SK-N-SH (cell line): ENCODE measurements around the gene MN1. TPM values are rescaled to one million over a fixed set of nuclear protein-coding genes. Genes with fewer than 3 reads are reported as not detected.

Source experiments
- CTCF ChIA-PET: fragments of 300-600, 350-600 bp; formaldehyde crosslinking; extraction: SDS; loops from one replicate; lab custom pipeline; 2021; lab: Yijun Ruan, JAX
- POLR2A ChIA-PET: fragments of 350-600 bp; sonication (Branson Sonifier 250); formaldehyde crosslinking; extraction: SDS; loops from one replicate; lab custom pipeline; 2020; ENCODE audit warnings: antibody characterized with exemption, inconsistent platforms; lab: Yijun Ruan, JAX
- DNase-seq: peaks from one replicate; pipeline ENCODE4 v3.0.0; 2012
- H2AFZ ChIP-seq: fragments of 200-600 bp; sonication (generic); 2 replicates; pipeline ENCODE4 v1.8.1; 2016; ENCODE audit warnings: antibody characterized with exemption, mild to moderate bottlenecking, low read depth
- H3F3A ChIP-seq: fragments of 200-600 bp; sonication (generic); replicated peaks from 2 replicates; pipeline ENCODE3; 2016; ENCODE audit warnings: antibody characterized with exemption, mild to moderate bottlenecking; ENCODE audit not compliant: insufficient read depth
- H3K27ac ChIP-seq, 2 experiments: fragments of 200-500 bp in 1 of 2; fragments of 200-600 bp in 1 of 2; sonication (Bioruptor generic) in 1 of 2; sonication (generic), shearing (Covaris generic) in 1 of 2; 2 replicates each; pipeline versions ENCODE4 v1.5.1 to v1.6.1; 2014 to 2016; ENCODE audit warnings: low read depth in 2 of 2, inconsistent platforms in 1 of 2, low read length in 1 of 2, mild to moderate bottlenecking in 1 of 2, mixed read lengths in 1 of 2
- H3K27me3 ChIP-seq: fragments of 200-600 bp; sonication (generic), shearing (Covaris generic); 2 replicates; pipeline ENCODE4 v1.6.1; 2016; ENCODE audit warnings: mixed run types; ENCODE audit not compliant: insufficient read depth
- H3K36me3 ChIP-seq, 2 experiments: fragments of 200-500 bp in 1 of 2; fragments of 200-600 bp in 1 of 2; sonication (Bioruptor generic) in 1 of 2; sonication (generic) in 1 of 2; replicated peaks in 1 of 2; 2 replicates each; pipeline versions ENCODE3 to v1.5.1; 2014 to 2016; ENCODE audit warnings: low read length in 1 of 2, mild to moderate bottlenecking in 1 of 2; ENCODE audit not compliant: insufficient read depth in 2 of 2, control insufficient read depth in 1 of 2
- H3K4me1 ChIP-seq, 2 experiments: fragments of 200-500 bp in 1 of 2; fragments of 200-600 bp in 1 of 2; sonication (Bioruptor generic) in 1 of 2; sonication (generic), shearing (Covaris generic) in 1 of 2; 2 replicates each; pipeline versions ENCODE4 v1.5.1 to v1.6.1; 2014 to 2016; ENCODE audit warnings: low read depth in 1 of 2, low read length in 1 of 2, mixed run types in 1 of 2; ENCODE audit not compliant: insufficient read depth in 2 of 2, control insufficient read depth in 1 of 2
- H3K4me2 ChIP-seq: fragments of 200-600 bp; sonication (generic), shearing (Covaris generic); 2 replicates; pipeline ENCODE4 v1.6.1; 2017; ENCODE audit warnings: mixed run types
- H3K4me3 ChIP-seq, 2 experiments: fragments of 200-500 bp in 1 of 2; fragments of 200-600 bp in 1 of 2; sonication (Bioruptor generic) in 1 of 2; sonication (generic), shearing (Covaris generic) in 1 of 2; 2 replicates each; pipeline versions ENCODE4 v1.5.1 to v1.8.1; 2014 to 2016; ENCODE audit warnings: low read depth in 2 of 2, inconsistent platforms in 1 of 2, low read length in 1 of 2, mild to moderate bottlenecking in 1 of 2, mixed read lengths in 1 of 2, moderate library complexity in 1 of 2
- H3K79me2 ChIP-seq: fragments of 200-600 bp; sonication (generic); 2 replicates; pipeline ENCODE4 v1.8.1; 2017; ENCODE audit warnings: mild to moderate bottlenecking; ENCODE audit not compliant: insufficient read depth
- H3K9ac ChIP-seq: fragments of 200-600 bp; sonication (generic); 2 replicates; pipeline ENCODE4 v1.6.1; 2017; ENCODE audit warnings: mixed run types
- H3K9me2 ChIP-seq: fragments of 200-600 bp; sonication (generic); 2 replicates; pipeline ENCODE4 v1.6.1; 2017; ENCODE audit warnings: mixed run types
- H3K9me3 ChIP-seq: fragments of 200-600 bp; sonication (generic); 2 replicates; pipeline ENCODE4 v1.6.1; 2017; ENCODE audit warnings: mixed run types, mild to moderate bottlenecking, moderate library complexity
- H4K20me1 ChIP-seq: fragments of 200-600 bp; sonication (generic); 2 replicates; pipeline ENCODE4 v1.6.1; 2017; ENCODE audit warnings: mild to moderate bottlenecking, mixed run types; ENCODE audit not compliant: insufficient read depth
- CHD2 ChIP-seq: fragments of 150-350 bp; IDR thresholded peaks from 2 replicates; pipeline ENCODE4 v1.6.1; 2018; ENCODE audit warnings: low read length; ENCODE audit not compliant: partially characterized antibody
- EZH2phosphoT487 ChIP-seq: fragments of 200-600 bp; sonication (generic); IDR thresholded peaks from 2 replicates; pipeline ENCODE4 v1.6.1; 2017; ENCODE audit warnings: low read depth, mixed run types, mild to moderate bottlenecking, antibody characterized with exemption, moderate library complexity, borderline replicate concordance
- FOXJ3 ChIP-seq: sonication (generic); formaldehyde crosslinking; IDR thresholded peaks from 2 replicates; pipeline ENCODE4 v1.5.1; 2020; ENCODE audit warnings: mild to moderate bottlenecking, missing genetic modification reagents
- FOXM1 ChIP-seq: IDR thresholded peaks from 2 replicates; pipeline ENCODE4 v1.4.0; 2012; ENCODE audit warnings: low read depth, mild to moderate bottlenecking
- GABPA ChIP-seq: IDR thresholded peaks from 2 replicates; pipeline ENCODE4 v1.4.0; 2012; ENCODE audit warnings: low read depth, mild to moderate bottlenecking
- JUND ChIP-seq: IDR thresholded peaks from 2 replicates; pipeline ENCODE4 v1.4.0; 2012
- MEF2A ChIP-seq: IDR thresholded peaks from 2 replicates; pipeline ENCODE4 v1.4.0; 2012; ENCODE audit warnings: low read depth, borderline replicate concordance
- NFIC ChIP-seq: IDR thresholded peaks from 2 replicates; pipeline ENCODE4 v1.4.0; 2012; ENCODE audit warnings: borderline replicate concordance
- NRF1 ChIP-seq: IDR thresholded peaks from 2 replicates; pipeline ENCODE4 v1.6.1; 2012; ENCODE audit warnings: low read depth, mild to moderate bottlenecking, low read length
- REST ChIP-seq: IDR thresholded peaks from 2 replicates; pipeline ENCODE4 v1.6.1; 2012; ENCODE audit warnings: mild to moderate bottlenecking, low read depth, low read length, moderate library complexity
- RFX5 ChIP-seq: IDR thresholded peaks from 2 replicates; pipeline ENCODE4 v1.6.1; 2012; ENCODE audit warnings: mild to moderate bottlenecking, improper control_type of control experiment, low read length
- RXRA ChIP-seq: IDR thresholded peaks from 2 replicates; pipeline ENCODE4 v1.4.0; 2012; ENCODE audit warnings: low read depth, mild to moderate bottlenecking, borderline replicate concordance
- TCF12 ChIP-seq: IDR thresholded peaks from 2 replicates; pipeline ENCODE4 v1.4.0; 2012
- TEAD4 ChIP-seq: IDR thresholded peaks from 2 replicates; pipeline ENCODE4 v1.4.0; 2012; ENCODE audit warnings: mild to moderate bottlenecking, borderline replicate concordance; ENCODE audit not compliant: insufficient read depth
- USF1 ChIP-seq: IDR thresholded peaks from 2 replicates; pipeline ENCODE4 v1.4.0; 2012; ENCODE audit warnings: low read depth, borderline replicate concordance
- USF2 ChIP-seq: fragments of 150-350 bp; IDR thresholded peaks from 2 replicates; pipeline ENCODE4 v1.6.1; 2017; ENCODE audit warnings: antibody characterized with exemption, low read length, low read depth, borderline replicate concordance
- ZBTB33 ChIP-seq: IDR thresholded peaks from 2 replicates; pipeline ENCODE4 v1.4.0; 2012; ENCODE audit warnings: low read depth, borderline replicate concordance
- WGBS: methylation state at CpG from one replicate; pipeline ENCODE4 v1.1.6; 2017; ENCODE audit warnings: low lambda C conversion rate; 5-methylcytosine and 5-hydroxymethylcytosine counted together
- polyA plus RNA-seq, 3 experiments: library from polyadenylated mRNA; depleted of rRNA; stranded (reverse); fragments of >200 nt; gene quantifications; 2 replicates each; pipeline ENCODE4 v1.2.3, GENCODE V29; 2012

The MN1 gene
- polyA plus RNA-seq, 1 of the 3 experiments (the other 2 are of a cell fraction): 0.20 TPM

GRCh38 chr22:27717094-27717493, 84.5 kb downstream of the MN1 start:
- ChIA-PET POLR2A (no interaction called here), CTCF (no interaction called here)
- Histone ChIP-seq H3K27me3 (no peaks in the 10 kb centered on the region), H3F3A (peaks cover 5% of the 10 kb centered on the region), H2AFZ (no peak overlapping the region), H3K9ac (no peak overlapping the region), H4K20me1 (no peaks in the 10 kb centered on the region), H3K4me3 (no peak overlapping the region), H3K79me2 (no peaks in the 10 kb centered on the region), H3K36me3 (no peaks in the 10 kb centered on the region), H3K4me2 (no peak overlapping the region), H3K9me2 (no peaks in the 10 kb centered on the region), H3K27ac (no peak overlapping the region), H3K9me3 (no peaks in the 10 kb centered on the region), H3K4me1 (peaks cover 11 to 19% of the 10 kb centered on the region in 2 experiments; a peak in 1 of 4 replicates)
- WGBS: 87% methylated on average over 9 of the region's 9 CpGs
- TF ChIP-seq GABPA: no peak
- no peak for TF ChIP-seq EZH2phosphoT487
- no peak for TF ChIP-seq JUND
- TF ChIP-seq FOXJ3 (CRISPR knock-in tag): no peak
- TF ChIP-seq USF2: no peak
- no peak for TF ChIP-seq ZBTB33
- no peak for TF ChIP-seq TCF12
- TF ChIP-seq RFX5: no peak
- no peak for TF ChIP-seq REST
- no peak for TF ChIP-seq NFIC
- no peak for TF ChIP-seq TEAD4
- DNase-seq: no peak

- Histone ChIP-seq H3K9me2 (no peaks in the 10 kb centered on the region), H3K27me3 (no peaks in the 10 kb centered on the region), H2AFZ (no peak overlapping the region), H3K4me3 (no peak overlapping the region), H3F3A (peaks cover 5% of the 10 kb centered on the region), H4K20me1 (no peaks in the 10 kb centered on the region), H3K4me1 (peaks cover 11 to 19% of the 10 kb centered on the region in 2 experiments; a peak in 1 of 4 replicates), H3K9ac (no peak overlapping the region), H3K36me3 (no peaks in the 10 kb centered on the region), H3K79me2 (no peaks in the 10 kb centered on the region), H3K4me2 (no peak overlapping the region), H3K9me3 (no peaks in the 10 kb centered on the region), H3K27ac (no peak overlapping the region)
- CTCF ChIA-PET: interaction anchor here (0.9 to 1.0 kb wide), 2 partner anchors 33 to 34 kb away, joined by 3 to 4 read pairs; no protein-coding TSS in a partner anchor
- POLR2A ChIA-PET: no interaction called here
- DNase-seq: no peak
- 67% methylated on average over 1 of the region's 1 CpG for WGBS
- no peak for TF ChIP-seq GABPA
- TF ChIP-seq ZBTB33: no peak
- no peak for TF ChIP-seq TCF12
- no peak for TF ChIP-seq FOXJ3 (CRISPR knock-in tag)
- no peak for TF ChIP-seq NRF1
- TF ChIP-seq TEAD4: no peak
- TF ChIP-seq USF2: no peak
- TF ChIP-seq CHD2: no peak
- TF ChIP-seq FOXM1: no peak
- no peak for TF ChIP-seq MEF2A
- no peak for TF ChIP-seq USF1
- no peak for TF ChIP-seq RXRA
- no peak for TF ChIP-seq RFX5
Measured at GRCh38 chr22:27716074-27716473, 85.5 kb downstream of the MN1 start.
